Tibial nerve (tissue), 4 donors: ENCODE measurements around the gene NOD2.

Source experiments
- EP300 ChIP-seq, 2 donors: sonication (generic); formaldehyde crosslinking; IDR thresholded peaks; one replicate each; pipeline ENCODE4 v1.6.1; 2017; ENCODE audit warnings: antibody characterized with exemption in 2 of 2, mild to moderate bottlenecking in 1 of 2
- TF ChIP-seq, protein P1 (sequence below), 5 experiments: fragments of 200-600 bp in 3 of 5; fragments of 450-650 bp in 2 of 5; sonication (generic) in 3 of 5; IDR thresholded peaks; one replicate each; pipeline ENCODE4 v1.5.1; 2016 to 2019; ENCODE audit warnings: antibody characterized with exemption in 5 of 5, mild to moderate bottlenecking in 3 of 5, moderate library complexity in 2 of 5

DNA sequence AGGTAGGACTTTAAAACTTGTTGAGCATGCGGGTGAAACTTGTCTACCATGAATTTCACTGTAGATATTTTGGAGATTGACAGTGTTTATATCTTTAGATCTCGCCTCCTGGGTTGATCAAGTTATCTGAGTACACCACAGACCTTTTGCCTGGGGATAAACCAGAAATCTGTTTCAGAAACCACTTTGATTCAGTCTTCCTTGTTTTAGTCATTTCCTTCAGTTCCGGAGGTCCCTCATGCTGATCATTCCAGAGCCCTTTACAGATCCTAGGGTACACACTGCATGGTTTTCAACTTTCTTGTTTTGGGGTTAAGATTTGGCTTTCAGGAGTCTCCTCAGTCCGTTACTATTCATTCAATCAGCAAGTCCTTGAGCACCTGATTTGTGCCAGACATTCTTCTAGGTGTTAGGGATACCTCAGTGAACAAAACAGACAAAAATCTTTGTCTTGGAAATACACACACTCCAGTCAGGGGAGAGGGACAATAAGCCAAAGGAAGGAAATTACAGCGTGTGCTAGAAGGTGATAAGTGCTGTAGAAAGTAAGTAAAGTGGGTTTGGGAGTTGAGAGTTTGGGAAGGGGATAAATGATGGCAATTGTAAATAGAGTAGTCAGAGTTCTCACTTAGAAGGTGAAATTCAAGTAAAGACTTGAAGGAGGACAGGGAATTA lies 12.2 kb downstream of the NOD2 start:
- TF ChIP-seq, protein P1, sequence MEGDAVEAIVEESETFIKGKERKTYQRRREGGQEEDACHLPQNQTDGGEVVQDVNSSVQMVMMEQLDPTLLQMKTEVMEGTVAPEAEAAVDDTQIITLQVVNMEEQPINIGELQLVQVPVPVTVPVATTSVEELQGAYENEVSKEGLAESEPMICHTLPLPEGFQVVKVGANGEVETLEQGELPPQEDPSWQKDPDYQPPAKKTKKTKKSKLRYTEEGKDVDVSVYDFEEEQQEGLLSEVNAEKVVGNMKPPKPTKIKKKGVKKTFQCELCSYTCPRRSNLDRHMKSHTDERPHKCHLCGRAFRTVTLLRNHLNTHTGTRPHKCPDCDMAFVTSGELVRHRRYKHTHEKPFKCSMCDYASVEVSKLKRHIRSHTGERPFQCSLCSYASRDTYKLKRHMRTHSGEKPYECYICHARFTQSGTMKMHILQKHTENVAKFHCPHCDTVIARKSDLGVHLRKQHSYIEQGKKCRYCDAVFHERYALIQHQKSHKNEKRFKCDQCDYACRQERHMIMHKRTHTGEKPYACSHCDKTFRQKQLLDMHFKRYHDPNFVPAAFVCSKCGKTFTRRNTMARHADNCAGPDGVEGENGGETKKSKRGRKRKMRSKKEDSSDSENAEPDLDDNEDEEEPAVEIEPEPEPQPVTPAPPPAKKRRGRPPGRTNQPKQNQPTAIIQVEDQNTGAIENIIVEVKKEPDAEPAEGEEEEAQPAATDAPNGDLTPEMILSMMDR (IDR thresholded peaks at IDR 0.05), result no peak
- TF ChIP-seq EP300 (IDR thresholded peaks at IDR 0.05), result no peak
